GM11168 (cell line): ENCODE measurements around the gene YTHDC2.

ENCODE experiments used
- in situ Hi-C: fragments of 300-500 bp; cut with MboI; formaldehyde crosslinking; loops from one replicate; pipeline ENCODE4 v1.12.0; 2022; ENCODE audit warnings: low sequenced_read_pairs; ENCODE audit not compliant: unreplicated experiment

Gene YTHDC2

GRCh38 chr5:113513384-113514288 is at the start of gene YTHDC2:
YTHDC2 (plus strand) TSS chr5:113513694; CDS start chr5:113513896, 202 bp downstream.
- in situ Hi-C loops: loop anchor here (10.0 kb wide), 1 partner anchor 139 kb away; no protein-coding TSS in a partner anchor

DNA sequence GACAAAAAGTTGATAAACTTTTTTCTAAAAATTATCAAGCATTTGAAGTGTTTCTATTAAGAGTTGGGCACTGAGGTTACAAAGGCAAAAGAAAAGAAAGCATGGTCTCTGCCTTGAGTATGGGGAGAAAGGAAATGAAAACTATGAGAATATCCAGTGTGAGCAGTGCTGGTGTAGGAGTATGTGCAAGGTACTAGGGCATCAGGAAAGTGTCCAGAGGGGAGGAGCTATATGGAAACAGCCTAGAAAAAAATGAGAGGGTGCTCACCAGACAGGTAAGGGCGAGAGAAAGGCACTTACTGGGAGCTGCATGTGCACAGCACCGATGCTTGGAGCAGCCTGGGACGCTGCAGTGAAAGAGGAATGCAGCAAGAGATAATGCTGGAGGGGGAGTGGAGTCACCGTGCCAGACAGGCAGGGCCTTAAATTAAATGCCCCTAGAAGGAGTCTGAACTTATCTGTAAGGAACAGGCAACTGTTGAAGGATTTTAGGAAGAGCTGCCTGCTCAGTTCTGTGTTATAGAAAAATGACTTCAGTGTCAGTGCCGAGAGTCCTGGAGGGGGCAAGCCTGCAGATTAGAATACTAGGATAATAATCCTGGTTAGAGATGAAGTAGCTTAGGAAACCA is 39.3 kb upstream of the YTHDC2 start:
- in situ Hi-C loops: no loop called here

DNA sequence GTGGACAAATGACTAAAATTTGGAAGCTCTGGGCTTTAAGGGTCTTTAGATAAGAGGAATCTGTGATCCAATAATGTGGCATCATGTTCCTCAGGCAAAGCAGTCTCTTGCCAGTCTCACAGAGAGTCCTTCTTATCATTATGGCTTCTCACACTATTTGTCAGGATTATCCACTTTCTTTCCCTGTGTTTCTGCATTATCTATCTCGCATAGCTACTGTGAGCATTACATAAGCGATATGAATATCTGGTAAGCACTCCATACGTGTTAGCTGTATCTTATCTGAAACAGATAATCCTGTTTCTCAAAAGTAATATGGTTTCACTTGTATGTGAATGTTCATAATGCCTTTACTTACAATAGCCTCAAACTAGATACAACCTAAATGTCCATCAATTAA is 34.8 kb upstream of the YTHDC2 start:
- in situ Hi-C loops: no loop called here

DNA sequence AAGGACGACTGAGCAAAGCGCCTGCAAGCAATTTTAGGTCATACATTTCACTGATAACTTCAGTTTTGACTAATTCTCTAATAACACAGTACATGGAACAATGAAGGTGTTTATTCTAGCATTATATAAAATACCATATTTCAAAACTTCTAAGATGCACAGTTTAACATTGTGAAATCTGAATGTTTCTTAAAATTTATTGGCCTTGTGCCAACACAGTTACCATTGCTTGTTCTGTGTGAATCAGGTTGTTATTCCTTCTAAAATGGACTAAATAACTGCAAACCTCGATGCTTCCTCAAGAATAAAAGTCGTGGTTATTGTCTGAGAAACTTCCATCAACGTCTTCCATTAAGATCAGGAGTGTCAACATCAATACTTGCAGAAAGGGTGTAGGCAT is 33.3 kb upstream of the YTHDC2 start:
- in situ Hi-C loops: no loop called here

GRCh38 chr5:113487416-113487780 is 26.1 kb upstream of the YTHDC2 start:
- in situ Hi-C loops: no loop called here

- in situ Hi-C loops: no loop called here
Observed at GRCh38 chr5:113487781-113488644, 25.5 kb upstream of the YTHDC2 start, which contains the start of gene MCC. MCC (minus strand) TSS chr5:113488453.

GRCh38 chr5:113488645-113489184 is 24.8 kb upstream of the YTHDC2 start:
- in situ Hi-C loops: no loop called here

DNA sequence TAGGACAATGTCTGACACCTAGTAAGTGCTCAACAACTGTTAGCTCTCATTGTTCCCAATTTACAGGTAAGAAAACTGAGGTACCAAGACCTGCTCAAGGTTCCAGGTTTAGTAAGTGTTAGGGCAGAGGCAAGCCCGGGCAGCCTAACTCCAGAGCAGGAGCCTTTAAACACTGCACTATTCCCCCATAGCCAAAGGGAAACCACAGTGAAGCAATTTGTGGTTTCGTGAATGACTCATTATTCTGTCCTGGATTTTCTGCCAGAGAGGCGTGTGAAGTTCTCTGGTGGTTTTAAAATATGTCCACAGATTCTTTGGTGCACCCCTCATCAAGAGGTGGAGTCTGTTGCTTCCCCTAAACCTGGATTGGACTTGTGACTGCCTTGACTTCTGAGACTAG is 24.2 kb upstream of the YTHDC2 start:
- in situ Hi-C loops: no loop called here

- in situ Hi-C loops: no loop called here
Observed at GRCh38 chr5:113490317-113490716, 23.2 kb upstream of the YTHDC2 start.

- in situ Hi-C loops: no loop called here
Observed at GRCh38 chr5:113491022-113491421, 22.5 kb upstream of the YTHDC2 start.

- in situ Hi-C loops: no loop called here
Observed at GRCh38 chr5:113493446-113493845, 20.0 kb upstream of the YTHDC2 start.

GRCh38 chr5:113495422-113495841 is 18.1 kb upstream of the YTHDC2 start:
- in situ Hi-C loops: no loop called here

DNA sequence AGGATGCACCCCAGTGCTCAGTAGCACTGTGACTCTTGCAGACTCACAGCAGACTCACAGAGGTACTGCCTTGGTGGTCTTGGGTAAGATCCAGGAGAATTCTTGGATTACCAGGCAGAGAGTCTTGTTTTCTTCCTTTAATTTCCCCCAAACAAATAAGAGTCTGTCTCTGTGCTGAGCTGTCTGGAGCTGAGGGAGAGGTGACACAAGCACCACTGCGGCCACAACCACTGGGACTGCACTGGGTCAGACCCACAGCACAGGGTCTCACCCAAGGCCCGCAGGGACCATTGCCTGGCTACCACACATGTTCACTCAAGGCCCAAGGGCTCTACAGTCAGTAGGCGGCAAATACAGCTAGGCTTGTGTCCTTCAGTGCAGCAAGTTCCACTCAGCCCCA is 11.4 kb upstream of the YTHDC2 start:
- in situ Hi-C loops: no loop called here

GRCh38 chr5:113503146-113503545 is 10.3 kb upstream of the YTHDC2 start:
- in situ Hi-C loops: no loop called here

- in situ Hi-C loops: no loop called here
Observed at GRCh38 chr5:113505181-113505580, 8.3 kb upstream of the YTHDC2 start.

DNA sequence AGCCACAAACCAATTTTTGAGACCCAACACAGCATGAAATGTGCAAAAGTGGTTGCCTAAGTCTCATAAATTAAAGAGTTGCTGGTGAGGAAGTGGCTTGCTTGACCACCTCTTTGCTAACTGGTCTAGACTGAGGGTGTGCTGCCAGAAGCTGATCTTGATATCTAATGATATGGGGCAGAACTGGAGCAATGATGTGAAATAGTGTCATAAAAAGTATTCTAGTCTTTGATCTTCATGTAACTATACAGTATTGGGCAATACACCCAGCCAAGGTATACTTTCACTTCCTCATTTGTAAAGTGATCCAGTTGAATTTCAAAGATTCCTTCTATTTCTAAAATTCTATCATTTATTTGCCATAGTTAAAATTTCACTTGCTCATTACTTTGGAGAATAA is 5.9 kb upstream of the YTHDC2 start:
- in situ Hi-C loops: no loop called here

- in situ Hi-C loops: no loop called here
Observed at GRCh38 chr5:113508756-113509155, 4.7 kb upstream of the YTHDC2 start.

- in situ Hi-C loops: loop anchor here (10.0 kb wide), 1 partner anchor 136 kb away; no protein-coding TSS in a partner anchor
Observed at GRCh38 chr5:113510836-113511451, 2.5 kb upstream of the YTHDC2 start.

DNA sequence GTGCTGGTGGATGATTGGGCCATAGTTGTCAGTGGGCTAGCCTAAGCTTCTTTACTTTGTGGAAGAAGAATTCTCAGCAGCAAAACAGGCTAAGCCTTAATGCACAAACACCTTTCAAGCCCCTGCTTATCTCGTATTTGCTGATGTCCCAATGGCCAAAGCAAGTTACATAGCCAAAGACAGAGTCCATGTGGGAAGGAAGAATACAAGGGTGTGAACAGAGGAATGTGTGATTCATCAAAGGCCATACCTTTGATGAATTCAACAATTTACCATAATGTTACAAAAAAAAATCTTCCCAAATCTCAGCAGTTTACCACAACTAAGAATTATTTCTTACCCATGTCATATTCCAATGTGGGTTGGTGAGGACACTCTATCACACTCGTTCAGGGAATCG is 1.2 kb upstream of the YTHDC2 start:
- in situ Hi-C loops: loop anchor here (10.0 kb wide), 1 partner anchor 138 kb away; no protein-coding TSS in a partner anchor

DNA sequence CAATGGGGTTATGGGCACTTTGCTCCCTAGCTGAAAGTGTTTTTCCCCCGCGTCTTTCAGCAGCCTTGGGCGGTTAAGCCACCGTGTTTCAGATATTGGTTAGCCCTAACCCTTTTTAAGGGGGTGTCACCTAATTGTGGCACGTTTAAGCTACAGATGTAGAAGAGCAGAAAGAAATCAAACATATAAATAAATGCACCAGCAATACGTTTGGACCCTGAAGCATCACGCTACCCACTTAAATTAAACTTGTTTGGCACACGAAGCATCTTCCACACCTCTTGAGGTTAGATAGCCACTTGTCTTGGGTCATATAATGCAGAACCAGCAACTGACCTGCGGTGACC is 768 bp downstream of the YTHDC2 start:
- in situ Hi-C loops: loop anchor here (10.0 kb wide), 1 partner anchor 139 kb away; no protein-coding TSS in a partner anchor
